Skin epidermis (tissue), 12 donors: Measurements from ENCODE around the gene FOXRED2.
"Not testable (repeated sequence)": the region's sequence is repeated elsewhere in the genome, so short reads cannot be mapped to it uniquely, and the experiment has no call there.

Experiments used
- H3K27ac ChIP-seq, 21 experiments: fragments of 200-600 bp; sonication (generic) in 11 of 21; one replicate each; pipeline ENCODE4 v1.5.0; 2020; ENCODE audit warnings: mild to moderate bottlenecking in 3 of 21, inconsistent platforms in 2 of 21, moderate library complexity in 2 of 21
- H3K4me3 ChIP-seq, 7 experiments: fragments of 200-600 bp; sonication (generic) in 2 of 7; one replicate each; pipeline ENCODE4 v1.5.0; 2020; ENCODE audit warnings: inconsistent platforms in 2 of 7, mild to moderate bottlenecking in 2 of 7, moderate library complexity in 1 of 7

Gene FOXRED2

DNA sequence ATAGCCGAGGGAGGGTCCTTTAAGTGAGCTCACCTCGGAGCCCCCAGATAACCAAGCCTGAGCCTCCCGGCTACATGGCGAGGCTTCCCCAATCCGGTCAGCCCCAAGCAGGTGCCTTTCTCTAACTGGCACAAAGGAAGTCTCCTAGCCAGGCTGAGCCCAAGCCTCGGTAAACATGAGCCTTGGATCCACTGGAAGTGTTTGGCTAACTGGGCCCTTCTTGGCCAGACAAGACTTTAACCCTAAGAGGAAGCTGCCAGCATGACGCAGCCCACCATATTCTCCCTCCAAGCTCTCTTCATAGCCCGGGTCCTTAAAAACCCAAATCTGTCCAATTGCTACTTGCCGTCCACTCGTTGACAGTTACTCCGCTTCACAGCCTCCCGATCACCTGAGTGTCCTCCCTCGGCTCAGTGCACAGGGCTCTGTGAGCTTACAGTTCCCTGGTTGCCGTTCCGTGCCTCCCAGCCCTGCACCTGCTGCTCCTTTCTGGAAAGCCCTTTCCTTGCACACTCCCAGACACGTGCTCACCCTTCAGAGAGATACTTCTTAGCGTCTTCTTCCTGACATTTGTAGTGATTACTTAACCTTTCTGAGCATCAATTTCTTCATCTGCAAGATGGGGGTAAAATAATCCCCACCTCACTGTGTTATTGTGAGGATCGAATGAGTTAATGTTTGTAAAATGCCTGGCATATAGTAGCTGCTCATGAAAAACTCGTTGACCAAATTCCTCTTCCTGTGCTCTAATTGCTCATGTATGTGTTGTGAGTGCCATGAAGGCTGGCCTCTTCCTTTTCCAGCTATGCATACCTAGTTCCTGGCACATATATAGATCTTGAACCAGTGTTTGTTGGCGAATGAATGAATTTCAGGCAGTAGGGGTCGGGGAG is 51.0 kb downstream of the FOXRED2 start:
- H3K4me3 ChIP-seq = peak overlapping the region in 6 of 7 experiments; percentile 18 to 55 (median 34)
- H3K27ac ChIP-seq = peak overlapping the region in 20 of 21 experiments; percentile 60 to 97 (median 86)

DNA sequence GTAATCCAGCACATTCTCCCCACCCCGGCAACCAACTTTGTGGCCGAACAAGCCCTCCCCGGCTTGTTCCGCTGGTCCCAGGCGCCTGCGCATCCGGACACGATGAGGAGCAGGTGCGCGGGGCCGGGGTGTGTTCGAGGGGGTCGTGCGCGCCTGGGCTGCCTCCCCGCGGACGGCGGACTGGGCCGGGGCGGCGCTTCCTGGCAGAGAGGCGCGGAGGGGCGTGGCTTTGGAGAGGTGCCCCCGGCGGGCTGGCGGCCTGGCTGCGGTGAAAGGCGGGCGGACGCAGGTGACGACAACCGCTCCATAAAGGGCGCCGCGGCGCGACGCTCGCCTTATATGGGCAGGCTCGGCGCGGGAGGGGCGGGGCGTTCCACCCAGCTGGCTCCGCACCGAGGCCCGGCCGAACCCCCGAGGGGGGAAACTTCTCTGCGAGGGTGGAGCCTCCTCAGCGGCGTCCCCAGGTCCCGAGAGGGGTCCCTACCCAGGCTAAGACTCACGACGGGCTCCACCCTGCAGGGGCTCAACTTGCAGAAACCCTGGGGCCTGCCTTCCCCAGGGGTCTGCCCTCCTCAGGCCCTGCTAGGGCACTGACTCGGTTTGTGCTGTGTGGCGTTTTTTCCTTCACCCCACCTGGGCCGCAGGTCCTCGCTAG is 51.8 kb downstream of the FOXRED2 start:
- H3K4me3 ChIP-seq = peak overlapping the region; percentile 18 to 55 (median 35)
- peak overlapping the region; percentile 33 to 97 (median 85) for H3K27ac ChIP-seq

DNA sequence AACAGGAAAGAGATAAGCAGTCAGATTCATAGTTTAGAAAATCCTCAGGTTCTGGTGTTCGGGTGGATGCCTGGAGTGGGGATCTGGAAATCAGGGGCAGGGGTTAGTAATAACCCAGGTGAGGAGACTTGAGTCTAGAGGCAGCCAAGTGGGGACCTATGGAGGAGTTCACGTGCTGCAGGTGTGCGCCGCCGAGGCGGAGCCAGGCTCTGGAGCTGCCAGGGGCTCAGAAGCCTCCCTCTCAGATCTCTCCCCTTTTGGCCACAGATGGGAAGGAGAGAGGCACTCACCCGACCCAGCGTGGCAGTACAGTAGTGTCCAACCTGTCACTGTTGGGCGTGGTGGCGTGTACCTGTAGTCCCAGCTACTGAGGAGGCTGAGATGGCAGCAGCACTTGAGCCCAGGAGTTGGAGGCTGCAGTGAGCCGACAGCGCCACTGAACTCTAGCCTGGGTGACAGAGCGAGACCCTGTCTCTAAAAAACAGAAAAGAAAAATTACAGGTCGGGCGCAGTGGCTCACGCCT is 52.9 kb downstream of the FOXRED2 start:
- peak overlapping the region in 14 of 21 experiments; percentile 0 to 97 (median 76) for H3K27ac ChIP-seq

DNA sequence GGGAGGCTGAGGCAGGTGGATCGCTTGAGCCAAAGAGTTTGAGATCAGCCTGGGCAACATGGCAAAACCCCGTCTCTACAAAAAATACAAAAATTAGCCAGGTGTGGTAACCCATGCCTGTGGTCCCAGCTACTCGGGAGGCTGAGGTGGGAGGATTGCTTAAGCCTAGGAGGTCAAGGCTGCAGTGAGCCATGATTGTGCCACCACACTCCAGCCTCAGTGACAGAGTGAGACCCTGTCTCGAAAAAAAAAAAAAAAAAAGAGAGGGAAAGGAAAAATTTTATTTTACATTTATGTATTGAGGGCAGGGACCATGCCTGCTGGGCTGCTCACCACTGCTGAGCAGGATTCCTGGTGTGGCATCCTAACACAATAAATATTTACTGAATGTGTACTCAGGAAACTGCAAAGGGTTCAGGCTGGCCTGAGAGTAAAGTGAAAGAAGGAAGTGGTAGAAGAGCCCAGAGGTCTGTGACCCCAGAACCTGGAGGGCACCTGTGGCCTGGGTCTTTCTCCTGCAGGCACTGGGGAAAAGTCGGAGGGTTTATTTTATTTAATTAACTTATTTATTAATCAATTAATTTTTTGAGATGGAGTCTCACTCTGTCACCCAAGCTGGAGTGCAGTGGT is 53.7 kb downstream of the FOXRED2 start:
- peak overlapping the region in 17 of 21 experiments; percentile 31 to 97 (median 72) for H3K27ac ChIP-seq

More for the DNA sequence above, 52.9 kb downstream of the FOXRED2 start:
- H3K4me3 ChIP-seq = no peak overlapping the region

DNA sequence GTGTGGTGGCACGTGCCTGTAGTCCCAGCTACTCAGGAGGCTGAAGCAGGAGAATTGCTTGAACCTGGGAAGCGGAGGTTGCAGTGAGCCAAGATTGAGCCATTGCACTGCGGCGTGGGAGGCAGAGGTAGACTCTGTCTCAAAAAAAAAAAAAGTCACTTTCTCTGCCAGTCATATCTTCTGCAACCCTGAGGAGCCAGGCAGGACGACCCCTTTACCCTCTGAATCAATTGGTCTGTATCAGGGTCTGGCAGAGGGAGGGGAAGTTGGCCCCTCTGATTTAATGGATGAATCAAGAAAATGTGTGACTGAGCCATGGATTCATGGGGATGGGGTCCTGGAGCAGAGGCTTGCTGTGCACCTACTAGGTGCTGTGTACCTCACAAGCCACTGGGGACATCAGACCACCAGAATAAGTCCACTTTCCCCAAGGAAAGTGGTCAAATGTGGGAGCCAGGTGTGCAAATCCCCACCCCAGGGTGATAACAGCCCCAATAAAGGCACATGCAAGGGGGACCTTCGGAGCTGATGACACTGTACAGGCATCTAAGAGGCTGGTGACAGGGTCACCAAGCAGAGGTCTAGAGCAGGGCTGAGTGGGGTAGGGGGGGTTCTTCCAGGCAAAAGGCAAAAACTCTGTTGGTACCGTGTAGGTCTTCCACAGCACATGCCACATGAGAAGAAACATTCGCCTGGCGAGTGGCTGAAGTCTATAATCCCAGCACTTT is 54.4 kb downstream of the FOXRED2 start:
- peak overlapping the region in 20 of 21 experiments; percentile 31 to 97 (median 66) for H3K27ac ChIP-seq
- H3K4me3 ChIP-seq = peak overlapping the region in 1 of 7 experiments; percentile 8

More for the DNA sequence above, 53.7 kb downstream of the FOXRED2 start:
- H3K4me3 ChIP-seq = not testable (repeated sequence)

DNA sequence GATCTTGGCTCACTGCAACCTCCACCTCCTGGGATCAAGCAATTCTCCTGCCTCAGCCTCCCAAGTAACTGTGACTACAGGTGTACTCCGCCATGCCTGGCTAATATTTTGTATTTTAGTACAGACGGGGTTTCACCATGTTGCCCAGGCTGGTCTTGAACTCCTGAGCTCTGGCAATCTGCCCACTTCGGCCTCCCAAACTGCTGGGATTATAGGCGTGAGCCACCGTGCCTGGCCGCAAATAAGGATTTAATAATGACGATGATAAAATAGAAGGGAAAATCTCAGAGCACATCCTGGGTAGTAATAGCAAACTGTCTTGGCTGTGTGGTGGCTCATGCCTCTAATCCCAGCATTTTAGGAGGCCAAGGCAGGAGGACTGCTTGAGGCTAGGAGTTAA is 55.9 kb downstream of the FOXRED2 start:
- not testable (repeated sequence) for H3K4me3 ChIP-seq

DNA sequence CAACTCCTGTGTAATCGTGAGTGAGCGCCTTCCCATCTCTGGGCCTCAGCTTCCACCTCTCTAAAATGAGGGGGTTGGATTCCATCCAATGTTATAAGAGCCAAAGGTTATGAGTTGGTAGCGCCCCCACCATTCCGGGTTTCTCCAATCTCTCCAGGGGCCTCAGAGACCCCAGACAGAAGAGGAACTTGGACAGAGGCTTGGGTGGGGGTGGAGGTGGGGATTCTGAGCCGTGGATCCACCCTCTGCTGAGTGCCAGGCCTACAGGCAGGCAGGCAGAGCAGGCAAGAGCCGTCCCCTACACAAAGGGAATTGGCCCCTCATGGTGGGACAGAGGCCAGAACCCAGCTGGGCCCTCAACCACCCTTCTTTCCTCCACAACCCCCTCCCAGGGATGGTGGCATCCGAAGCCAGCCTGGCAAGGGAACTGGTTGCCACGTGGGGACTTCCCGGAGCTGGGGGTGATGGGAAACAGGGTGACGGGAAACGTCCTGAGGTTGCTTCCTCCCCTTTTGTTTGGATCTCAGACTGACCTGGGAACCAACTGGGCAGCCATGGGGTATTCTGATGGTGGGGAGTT is 57.2 kb downstream of the FOXRED2 start:
- peak overlapping the region in 15 of 21 experiments; percentile 11 to 81 (median 59) for H3K27ac ChIP-seq
- no peak overlapping the region for H3K4me3 ChIP-seq

More for the DNA sequence above, 55.9 kb downstream of the FOXRED2 start:
- H3K27ac ChIP-seq = peak overlapping the region in 19 of 21 experiments; percentile 26 to 97 (median 69)

DNA sequence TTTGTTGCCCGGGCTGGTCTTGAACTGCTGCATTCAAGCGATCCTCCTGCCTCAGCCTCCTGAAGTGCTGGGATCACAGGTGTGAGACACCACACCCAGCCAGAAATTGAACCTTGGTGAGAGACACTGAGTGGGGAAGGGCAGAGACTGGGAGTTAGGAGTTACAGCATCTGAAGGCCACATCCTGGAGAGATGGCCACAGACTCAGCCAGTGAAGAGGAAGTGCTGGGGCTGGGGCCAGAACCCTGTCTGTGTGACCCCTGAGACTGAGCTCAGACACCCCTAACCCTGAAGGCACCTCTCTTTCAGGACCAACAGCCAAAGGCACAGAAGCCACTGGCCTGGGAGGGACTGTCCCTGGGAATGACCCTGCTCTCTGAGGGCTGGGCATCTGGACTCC is 59.2 kb downstream of the FOXRED2 start:
- H3K4me3 ChIP-seq = no peak overlapping the region
- H3K27ac ChIP-seq = peak overlapping the region in 10 of 21 experiments; percentile 11 to 62 (median 26)

DNA sequence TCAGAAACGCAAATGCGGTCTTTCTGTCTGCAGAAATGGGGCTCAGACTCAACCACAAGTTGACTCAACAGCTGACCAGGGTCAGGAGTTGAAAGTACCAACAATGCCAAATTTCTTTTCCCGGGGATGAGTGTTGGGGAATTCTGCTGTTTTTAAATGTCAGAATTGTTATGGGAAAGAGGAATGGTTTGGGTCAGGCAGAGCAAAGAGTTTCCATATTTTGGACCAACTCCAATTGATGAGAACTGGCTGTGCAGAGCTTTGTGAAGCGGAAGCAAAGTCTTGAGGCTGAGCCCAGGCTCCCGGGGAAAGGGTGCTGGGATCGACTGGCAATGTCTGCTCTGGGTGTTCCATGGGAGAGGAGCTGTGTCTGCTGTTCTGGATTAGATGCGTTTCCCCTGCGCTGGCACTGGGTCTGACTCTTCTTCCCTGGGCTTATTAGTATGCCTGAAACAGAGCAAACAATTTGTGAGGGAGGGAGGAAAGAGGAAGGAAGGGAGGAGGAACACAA is 61.6 kb downstream of the FOXRED2 start:
- Histone ChIP-seq H3K4me3 (no peak overlapping the region), H3K27ac (peak overlapping the region in 11 of 21 experiments; percentile 9 to 83 (median 49))

DNA sequence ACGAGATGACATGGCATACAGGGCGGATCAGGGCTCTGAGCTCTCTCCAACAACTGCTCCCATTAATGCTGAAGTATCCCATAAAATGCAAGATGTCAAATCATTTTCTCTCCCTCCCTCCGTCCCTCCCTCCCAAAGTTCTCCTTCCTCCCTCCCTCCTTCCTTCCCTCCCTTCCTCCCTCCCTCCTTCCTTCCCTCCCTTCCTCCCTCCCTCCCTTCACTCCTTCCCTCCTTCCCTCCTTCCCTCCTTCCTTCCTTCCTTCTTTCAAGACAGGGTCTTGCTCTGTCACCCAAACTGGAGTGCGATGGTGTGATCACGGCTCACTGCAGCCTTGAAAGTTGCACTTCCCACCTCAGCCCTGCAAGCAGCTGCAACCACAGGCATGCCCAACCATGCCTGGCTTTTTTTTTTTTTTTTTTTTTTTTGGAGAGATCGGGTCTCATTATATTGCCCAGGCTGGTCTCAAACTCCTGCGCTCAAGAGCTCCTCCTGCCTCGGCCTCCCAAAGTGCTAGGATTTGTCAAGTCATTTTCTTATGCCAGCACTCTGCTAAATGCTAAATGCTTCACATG is 63.6 kb downstream of the FOXRED2 start:
- H3K27ac ChIP-seq = peak overlapping the region in 10 of 21 experiments; percentile 28 to 83 (median 55)
- H3K4me3 ChIP-seq = no peak overlapping the region

DNA sequence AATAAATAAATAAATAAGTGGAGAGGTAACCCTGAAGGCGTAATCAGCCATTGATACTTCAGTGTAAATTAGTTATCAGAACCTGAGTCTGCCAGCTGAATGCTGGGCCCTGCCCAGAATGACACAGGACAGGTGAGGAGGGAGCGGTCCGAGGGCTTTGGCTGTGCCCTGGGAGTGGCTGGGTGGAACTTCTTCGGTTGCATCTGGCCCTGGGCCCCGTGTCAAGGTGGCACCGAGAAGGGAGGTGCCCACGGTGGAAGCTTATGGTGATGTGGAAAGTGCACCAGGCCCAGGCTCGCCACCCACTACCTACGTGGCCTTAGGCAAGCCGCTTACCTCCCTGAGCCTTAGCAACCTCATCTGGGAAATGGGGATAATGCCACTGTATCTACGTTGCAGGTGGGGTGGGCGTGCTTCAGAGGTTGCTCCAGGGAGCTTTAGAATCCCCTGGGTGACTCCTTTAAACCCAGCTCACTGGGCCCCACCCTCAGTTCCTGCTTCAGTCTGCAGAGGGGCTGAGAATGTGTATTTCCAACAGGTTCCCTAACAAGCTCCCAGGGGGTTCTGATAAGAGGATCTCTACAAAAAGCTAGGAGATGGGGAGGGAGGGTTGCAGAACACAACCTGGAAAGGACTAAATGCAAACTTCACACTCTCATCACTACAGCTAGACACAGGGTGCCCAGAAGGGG is 64.2 kb downstream of the FOXRED2 start:
- peak overlapping the region in 10 of 21 experiments; percentile 28 to 63 (median 46) for H3K27ac ChIP-seq
- H3K4me3 ChIP-seq = no peak overlapping the region

DNA sequence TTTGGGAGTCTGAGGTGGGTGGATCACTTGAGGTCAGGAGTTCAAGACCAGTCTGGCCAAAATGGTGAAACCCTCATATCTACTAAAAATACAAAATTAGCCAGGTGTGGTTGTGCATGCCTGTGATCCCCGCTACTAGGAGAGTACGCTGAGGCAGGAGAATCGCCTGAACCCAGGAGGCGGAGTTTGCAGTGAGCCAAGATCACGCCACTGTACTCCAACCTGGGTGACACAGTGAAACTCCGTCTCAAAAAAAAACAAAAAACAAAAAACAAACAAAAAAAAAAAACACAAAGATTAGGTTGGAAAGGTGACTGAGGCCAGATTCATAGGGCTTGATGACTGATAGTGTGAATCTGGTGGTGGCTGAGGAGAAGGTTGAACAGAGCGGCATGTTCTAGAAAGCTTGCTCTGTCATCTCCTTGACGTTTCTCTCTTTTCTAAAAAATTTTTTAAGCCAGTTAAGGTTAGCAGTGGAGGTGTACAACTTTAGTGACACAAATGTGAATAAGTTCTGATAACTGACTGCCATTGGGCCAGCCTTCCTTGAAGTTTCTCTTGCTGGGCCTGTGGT is 66.3 kb downstream of the FOXRED2 start:
- peak overlapping the region in 8 of 21 experiments; percentile 15 to 69 (median 52) for H3K27ac ChIP-seq

DNA sequence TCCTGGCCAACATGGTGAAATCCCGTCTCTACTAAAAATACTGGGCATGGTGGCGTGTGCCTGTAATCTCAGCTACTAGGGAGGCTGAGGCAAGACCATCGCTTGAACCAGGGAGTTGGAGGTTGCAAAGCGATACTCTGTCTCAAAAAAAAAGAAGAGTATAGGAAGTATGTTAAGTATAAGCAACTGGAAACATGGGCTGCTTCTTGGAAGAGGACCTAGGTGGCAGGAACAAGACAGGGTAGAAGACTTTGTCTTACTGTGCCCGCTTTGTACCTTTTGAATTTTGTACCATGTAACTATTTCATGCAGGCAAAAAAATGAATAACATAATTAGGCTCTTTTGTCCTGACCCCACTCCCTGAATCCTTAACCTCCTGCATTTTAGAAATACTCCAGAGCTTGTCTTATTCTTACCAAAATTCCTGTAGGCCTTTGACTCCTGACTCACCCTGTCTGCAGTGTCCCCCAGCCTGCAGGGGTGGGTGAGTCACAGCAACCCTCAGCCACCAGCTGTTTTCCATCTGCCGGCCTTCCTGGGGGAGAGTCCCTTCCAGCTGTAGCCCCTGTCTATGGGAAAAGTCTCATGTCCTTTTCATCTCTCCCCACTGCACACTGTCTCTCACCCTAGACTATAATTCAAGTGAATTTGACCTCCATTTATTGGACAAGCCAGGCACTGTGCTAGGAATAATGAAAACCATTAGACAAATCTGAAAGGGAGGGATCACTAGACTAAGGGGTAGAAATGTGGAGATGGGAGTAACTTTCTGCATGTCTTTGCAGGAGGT is 67.2 kb downstream of the FOXRED2 start:
- Histone ChIP-seq H3K4me3 (no peak overlapping the region), H3K27ac (peak overlapping the region in 13 of 21 experiments; percentile 37 to 77 (median 59))

More for the DNA sequence above, 66.3 kb downstream of the FOXRED2 start:
- no peak overlapping the region for H3K4me3 ChIP-seq
